HS-5 (cell line): ENCODE measurements around the gene VWF.

Experiments used
- DNase-seq: peaks from one replicate; pipeline ENCODE4 v3.0.0-alpha.2; 2012; ENCODE audit warnings: low read depth

VWF gene

DNA sequence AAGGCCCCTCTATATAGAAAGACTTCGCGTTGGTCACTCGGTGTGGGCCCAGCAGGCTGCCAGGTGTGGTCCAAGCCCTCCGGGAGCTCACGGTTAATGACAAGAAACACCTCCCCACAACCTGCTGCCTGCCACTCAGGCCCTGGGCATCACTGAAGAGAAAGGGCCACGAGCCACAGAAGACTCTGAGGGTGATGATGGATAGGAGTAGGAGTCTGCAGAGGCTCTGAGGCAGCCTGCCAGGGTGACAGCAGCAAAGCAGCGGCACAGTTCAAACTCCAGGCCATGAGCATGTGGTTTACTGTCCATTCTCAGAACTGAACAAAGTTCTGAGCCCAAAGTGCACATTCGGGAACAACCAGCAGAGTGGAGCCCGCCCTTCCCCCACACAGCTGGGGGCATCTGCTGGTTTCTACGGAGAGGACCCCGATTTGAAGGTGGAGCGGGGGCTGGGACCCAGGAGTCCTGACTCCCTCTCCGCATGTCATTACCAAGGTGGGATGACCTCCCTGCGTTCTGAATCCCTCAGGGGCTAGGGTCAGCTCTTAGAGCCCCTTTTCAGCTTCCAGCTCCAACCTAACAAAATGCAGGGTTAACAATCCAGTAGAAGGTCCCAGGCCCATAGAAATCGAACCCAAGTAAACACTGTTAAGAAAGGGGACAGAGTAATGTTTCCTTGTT is 65.8 kb downstream of the VWF start:
- DNase-seq, result no peak

DNA sequence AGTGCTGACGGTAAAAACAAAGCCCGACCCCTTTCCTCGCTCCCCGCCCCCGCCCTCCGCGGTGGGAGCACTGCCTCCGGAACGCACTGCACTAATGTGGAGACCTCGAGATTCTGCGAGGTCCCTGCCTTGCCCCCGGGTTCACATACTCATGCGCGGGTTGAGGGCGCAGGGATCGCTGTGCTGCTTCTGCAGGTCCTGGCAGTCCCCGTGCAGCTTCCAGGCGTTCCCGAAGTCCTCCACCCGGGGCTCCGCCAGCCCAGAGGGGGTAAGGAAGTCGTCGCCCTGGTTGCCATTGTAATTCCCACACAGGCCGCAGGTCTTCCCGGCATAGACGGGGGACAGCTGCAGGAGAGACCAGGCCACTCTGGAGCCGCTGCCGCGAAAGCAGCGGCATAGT is 66.8 kb downstream of the VWF start:
- no peak for DNase-seq

DNA sequence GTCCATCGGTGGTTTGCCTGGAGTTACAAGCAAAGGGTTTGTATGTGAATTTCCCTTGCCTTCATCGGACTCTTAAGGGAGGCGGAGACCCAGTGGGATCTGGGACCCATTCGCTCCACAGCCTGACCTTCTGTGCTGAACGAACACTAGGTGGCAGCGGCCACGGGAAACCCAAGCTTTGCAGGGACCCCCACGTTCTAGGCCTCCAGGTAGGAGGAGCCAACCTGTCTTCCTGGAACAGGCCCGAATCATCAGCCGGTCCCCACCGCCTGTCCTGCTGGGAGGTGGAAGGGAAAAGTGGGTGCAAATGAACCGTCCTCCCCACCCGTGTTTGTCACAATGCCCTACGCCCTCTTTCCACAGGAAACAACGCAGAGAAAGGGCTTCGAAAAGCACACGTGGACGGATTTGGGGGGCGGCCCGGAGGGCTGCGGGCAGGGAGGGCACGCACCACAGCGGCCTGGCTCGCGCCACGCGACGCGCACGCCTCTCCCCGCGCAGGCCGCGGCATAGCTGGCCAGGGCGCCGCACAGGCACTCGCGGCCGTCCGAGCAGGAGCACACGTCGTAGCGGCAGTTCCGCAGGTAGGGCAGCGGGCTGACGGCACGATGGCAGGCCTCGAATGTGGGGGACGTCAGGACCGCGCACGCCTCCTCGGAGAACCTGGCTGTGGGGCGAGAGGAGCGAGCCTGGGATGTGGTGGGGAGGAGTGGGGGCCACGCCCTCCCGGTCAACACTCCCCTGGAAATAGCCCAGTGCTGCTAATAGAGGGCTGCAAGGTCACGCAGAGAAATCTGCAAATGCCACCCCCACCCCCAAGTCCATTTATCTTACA is 67.8 kb downstream of the VWF start:
- DNase-seq, result no peak

DNA sequence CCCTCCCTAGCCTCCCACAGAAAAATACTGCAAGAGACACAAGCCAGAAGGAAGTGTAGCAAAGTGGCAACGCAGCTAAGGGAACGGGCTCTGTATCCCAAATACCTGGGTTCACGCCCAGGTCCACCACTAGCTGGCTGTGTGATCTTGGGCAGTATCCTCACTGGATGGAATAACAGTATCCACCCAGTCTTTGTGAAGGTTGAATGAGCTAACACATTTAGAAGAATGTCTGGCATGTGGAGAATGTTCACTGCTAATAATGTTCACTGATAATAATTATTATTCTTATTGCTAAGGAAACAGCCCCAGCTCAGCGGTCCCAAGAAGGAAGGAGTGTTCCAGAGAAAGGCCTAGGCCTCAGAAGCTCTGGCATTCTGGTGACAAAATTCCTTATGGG is 70.9 kb downstream of the VWF start:
- no peak for DNase-seq

DNA sequence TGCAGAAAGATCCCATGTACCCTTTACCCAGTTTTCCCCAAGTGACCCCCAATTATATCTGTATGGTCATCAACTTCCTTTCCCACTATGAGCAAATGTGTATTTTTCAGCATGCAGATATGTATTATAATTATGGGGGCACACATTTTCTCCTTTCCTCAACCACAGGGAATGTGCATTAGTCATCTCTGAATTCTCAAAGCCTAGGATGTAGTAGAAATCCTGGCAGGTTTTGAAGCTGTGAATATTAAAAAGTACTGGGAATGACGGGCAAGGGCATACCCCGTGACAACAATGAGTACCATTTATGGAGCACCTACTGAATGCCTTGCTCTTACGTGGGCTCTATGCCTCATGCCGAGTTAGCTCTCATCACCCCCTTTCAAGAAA is 71.5 kb downstream of the VWF start:
- DNase-seq, result no peak

DNA sequence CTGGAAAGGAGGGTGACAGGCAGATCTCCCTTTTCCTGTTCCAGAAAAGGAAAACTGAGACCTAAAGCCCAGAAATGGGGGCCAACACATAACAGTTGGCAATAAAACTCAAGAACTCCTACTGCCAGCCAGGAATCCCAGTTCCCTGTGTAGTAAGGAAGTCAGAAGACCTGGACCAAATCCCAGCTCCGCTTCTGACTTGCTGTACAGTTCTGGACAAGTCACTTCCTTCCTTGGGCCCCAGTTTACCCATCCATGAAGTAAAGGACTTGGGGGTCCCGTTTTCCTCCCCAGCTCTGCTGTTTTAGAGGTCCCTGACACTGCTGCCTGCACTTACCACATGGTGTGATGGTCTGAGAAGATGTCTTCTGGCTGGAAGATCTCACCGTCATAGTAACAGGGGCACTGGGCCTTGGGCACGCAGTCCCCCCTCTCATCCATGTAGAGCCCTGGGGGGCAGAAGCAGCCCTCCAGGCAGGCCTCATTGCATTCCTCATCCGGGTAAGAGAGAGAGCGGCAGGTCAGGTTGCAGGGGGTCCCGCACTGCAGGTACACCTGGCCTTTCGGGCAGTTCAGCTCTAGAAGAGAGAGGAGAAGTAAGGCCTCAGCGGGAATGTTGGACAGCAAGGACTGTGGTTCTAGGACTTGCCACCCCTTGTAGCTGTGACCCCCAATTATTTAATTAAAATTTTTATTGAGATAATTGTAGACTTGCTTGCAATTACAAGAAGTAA is 72.1 kb downstream of the VWF start:
- DNase-seq, result no peak

DNA sequence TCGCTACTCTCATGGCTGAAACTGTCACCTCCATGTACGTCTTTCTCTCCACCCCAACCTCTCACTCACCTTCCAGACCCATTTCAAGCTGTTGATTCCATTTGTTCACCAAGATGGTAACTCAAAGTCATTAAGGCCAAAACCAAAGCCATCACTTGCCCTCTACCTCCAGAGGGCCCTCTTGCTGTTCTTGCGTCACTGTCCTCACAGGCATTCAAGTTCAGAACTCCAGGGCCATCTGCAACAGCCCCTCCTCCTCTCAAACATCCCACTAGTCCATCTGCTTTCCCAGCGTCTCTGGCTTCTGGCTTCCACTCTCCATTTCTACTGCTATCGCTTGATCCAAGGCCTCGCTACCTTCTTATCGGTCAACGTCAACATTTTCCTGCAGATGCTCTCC is 74.5 kb downstream of the VWF start:
- no peak for DNase-seq

DNA sequence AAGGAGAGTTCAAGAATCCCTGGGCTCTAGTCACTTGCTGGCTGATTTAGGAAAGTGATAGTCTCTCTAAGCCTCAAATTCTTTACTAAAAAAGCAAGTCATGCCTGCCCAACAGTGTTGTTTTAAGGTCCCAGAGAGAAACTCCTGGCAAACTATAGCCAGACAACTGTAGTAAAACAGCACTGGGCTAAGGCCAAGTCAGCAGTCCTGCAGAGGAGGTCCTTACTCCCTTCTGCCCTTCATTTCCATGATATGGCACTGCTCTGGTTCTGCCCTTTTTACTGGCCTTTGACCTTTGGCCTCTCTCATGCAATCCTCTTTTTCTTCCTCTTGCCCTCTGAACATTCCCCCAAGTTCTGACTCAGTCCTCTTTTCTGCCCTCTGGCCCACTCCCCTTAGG is 74.9 kb downstream of the VWF start:
- no peak for DNase-seq

DNA sequence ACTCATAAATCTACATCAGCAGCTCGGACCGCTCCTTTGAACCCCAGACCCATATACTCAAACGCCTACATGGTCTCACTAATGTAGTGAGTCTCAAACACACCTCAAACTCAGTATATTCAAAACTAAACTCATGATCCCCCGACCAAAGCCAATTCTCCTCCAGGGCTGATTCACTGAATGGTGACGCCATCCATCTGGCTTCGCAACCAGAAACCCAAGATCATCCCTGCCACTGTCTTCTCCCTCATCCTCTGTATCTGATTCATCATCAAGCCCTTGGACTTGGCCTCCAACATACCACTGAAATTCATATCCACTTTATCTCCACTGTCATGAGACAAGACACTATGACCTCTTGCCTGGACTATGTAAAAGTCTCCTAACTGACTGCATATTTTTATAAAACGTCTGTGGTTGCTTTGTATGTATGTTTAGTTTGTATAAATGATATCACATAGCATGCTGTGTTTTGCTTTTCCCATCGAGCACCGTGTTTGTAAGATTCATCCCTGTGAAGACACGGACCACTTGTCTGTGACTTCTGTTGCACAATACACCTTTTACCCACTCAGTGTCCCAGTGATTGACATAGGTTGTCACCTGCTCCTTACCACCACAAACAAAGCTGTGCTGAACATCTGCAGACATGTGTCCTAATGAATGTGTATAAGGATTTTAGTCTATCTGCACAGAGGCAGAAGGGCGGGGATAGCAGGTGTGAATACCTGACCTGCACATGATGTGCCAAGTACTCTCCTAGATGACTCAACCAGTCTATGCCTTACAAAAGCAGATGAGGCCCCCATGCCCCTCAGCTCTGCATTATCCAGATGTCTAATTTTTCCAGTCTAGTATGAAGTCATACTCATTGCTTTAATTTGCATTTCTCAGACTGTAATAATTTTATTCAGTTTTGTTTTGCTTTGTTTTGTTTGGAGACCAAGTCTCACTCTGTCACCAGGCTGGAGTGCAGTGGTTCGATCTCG is 76.9 kb downstream of the VWF start:
- DNase-seq, result peak; percentile 92

DNA sequence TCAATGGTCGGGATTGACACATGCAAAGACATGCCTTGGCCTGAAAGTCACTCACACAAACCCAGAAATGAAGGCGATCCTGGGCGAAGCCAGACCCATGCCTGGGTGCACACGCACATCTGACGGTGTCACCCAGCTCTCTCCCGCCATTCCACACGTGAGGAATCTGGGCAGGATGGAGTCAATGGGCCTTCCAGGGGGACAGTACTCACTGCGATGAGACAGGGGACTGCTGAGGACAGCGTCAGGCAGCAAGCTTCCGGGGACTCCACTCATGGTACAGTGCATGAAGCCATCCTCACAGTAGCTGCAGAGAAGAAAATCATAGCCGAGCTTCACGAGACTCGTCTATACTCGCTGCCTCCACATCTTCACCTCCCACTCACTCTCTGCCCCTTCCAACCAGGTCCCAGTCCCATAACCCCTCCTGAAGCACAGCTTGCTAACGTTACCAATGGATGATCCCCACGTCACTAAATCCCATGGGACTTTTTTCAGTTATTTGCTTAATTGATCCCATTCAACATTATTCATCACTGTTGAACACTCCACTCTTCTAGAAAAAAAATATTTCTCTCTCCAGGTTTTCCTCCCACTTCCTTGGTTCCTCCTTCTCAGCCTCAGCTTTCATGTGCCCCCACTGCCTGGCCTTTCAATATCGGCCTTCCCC is 77.8 kb downstream of the VWF start:
- no peak for DNase-seq

DNA sequence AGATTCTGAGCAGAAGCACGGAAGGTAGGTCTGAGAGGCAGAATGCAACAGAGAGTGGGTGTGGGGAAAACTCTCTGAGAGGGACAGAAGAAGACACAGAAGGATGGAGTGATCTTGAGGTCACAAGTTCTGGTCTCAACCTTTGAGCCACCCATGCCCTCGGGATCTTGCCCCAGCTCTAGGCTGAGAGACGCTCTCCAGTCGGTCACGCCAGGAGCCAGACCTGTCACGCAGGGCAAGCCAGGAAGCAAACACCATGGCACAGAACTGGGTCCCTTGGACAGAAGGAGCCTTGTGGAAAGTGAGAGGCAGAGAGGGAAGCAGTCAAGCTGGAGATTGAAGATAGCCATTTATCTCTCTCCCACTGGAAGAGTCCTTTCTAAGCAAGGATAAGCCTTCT is 79.0 kb downstream of the VWF start:
- no peak for DNase-seq

DNA sequence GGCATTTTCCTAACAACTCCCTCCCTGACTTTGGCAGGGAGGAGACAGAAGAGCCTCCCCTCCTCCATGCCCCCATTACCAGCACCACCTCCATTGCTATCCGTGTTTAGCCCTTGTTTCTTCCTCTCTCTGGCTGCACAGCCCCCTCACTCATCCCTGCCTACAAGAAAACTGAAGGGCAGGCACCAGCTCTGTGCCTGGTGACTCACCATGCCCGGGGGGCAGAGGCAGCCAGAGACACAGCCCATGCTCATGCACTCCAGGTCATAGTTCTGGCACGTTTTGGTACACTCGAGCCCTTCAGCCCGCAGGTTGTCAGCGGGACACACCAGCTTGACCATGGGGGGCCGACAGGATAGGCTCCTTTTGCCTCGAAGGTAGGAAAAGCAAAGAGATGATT is 80.4 kb downstream of the VWF start:
- DNase-seq, result no peak

DNA sequence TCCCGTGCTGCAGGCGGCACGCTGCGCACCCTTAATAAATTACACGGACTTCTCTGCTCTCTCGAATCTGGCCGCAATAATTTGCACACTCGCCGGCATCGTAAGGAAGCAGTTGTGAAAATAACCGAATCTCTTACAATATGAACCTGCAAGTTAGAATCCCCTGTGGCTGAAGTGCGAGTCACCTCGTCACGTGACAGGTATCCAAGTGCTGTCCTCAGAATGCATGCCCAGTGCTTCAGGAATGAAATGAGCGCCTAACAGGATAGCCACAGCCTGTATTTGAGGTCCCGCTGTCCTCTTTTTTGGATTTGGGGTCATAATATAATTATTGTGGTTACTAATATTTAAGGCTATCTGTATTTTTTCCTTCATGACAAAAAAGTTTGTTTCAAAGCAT is 82.0 kb downstream of the VWF start:
- no peak for DNase-seq

DNA sequence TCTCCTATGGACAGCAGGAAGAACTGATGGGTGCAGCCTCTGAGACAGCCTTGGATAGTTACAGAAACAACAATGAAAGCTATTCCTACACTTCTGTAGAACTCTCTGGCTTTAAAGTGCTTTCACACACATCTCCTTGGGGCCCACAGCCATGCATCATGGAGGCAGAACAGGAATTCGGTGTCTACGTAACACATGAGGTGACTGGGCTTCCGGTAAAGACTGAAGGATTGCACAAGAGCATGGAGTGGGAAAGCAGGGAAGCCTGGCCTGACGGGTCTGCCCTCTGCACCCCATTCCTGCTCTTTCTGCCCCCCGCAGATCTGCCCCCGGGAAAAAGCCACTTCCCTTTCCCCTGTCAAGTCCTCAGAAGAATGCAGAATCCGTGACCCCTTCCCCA is 82.6 kb downstream of the VWF start:
- no peak for DNase-seq

DNA sequence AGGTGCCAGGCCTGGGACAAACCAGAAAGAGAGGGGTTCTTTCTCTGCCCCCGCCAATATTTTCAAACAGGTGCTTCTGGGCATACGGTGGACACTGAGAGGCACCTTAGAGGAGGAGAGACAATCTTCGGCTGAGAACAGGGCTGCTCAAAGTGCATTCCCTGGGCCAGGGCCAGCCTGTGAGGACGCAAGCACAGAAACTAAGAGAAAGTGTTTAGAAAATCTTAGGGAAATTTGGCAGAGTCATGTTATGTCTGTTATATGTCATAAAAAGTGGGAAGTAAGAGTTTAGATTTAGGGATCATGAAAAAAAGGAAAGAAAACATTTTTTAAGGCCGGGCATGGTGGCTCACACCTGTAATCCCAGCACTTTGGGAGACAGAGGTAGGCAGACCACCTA is 83.7 kb downstream of the VWF start:
- no peak for DNase-seq

DNA sequence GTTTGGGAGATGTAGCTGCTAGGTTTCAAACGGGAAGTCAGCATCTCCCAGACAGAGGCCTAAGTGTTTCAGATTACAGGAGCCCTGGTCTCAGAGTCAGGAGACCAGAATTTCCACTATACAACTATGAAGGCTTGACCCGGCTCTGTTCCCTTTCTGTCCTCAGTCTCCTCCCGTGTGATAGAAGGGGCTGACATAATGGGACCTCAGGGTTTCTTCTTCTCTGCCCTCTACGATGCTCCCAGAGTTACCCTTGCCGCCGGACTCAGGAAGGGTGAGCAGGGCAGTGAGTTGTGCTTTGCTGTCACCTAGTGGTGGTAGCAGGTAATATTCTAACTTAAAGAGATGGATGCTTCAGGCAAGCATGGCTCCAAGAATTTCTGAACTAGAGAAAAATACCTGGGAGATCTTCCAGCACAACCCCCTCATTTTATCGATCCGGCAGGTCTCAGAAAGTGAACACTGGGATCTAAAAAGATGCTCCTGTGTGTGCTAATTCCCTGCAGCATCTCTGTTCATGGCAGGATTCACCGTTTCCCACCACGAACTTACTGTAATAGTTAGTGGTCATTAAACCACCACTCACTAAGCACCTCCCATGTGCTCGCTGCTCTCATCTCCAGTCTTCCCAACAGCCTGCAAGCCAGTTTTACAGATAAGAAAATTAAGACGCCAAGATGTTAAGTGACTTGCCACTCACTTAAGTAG is 84.4 kb downstream of the VWF start:
- no peak for DNase-seq

DNA sequence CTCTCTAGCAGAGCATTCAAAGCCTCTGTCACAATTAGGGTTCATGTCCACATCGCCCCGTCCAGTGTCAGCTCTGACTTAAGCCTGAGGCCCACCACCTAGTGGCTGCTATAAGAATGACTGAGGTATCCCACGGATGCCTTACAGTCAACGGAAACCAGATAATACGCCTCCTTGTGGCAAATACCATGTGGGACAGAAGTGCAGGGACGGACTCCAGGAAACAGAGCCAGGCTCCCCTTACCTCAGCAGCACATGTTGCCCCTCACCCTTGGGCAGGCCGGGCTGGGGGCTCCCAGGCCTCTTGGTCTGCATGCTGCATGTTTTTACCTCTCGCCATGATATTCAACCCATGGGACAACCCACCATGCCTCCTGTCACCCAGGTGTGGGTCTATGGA is 86.3 kb downstream of the VWF start:
- no peak for DNase-seq

DNA sequence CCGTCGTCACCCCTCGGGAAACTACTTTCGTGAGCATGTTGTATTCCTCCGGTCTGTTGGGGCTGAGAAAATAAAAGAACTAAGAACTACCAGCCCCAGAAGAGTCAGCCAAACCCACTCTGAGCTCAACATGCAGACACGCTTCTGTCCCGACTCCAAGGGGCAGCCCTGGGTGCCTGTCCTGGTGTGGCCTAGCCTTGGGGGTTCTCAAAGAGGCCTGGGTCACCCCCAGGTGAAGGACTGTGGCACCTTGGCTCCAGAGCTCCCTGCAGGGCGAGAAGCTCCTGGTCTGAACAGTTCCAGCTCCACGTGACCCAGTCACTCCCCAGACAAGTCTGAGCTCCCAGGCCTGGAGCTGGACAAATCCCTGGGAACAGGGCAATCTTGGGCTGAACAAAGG is 87.0 kb downstream of the VWF start:
- DNase-seq, result no peak

DNA sequence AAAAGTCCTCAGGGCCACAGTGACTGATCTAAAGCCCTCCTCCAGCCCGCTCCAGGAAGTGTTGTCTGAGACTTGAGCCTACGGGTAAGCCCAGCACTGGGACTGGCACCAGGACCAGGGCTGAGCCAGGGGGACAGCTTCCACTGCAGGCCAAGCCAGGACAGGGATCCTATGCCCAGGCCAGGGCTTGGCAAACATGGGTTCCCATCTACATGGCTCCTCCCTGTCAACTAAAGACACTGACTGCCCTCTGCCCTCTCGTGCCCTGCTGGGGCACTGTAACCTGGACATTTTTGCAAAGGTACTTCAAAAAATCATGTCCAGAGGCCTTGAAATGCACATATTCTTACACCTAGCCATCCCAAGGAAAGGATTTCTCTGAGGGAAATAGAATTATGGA is 88.0 kb downstream of the VWF start:
- DNase-seq, result no peak

DNA sequence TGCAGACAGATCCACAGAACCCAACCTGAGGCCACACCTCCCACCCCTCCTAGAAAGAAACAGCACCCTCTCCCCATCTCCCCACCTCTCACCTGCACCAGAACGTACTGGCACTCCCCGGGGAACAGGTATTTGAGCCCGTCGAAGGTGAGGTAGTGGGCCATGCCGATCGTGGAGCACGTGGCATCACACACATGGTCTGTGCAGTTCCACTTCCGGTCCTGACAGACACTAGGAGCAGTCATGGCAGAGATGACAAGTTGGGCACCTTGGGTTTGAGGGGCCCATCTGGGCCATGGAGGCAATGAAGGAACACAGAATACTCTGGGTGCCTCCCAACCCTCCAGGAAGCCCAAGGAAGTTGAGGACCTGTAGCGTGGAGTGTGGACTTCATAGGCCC is 89.9 kb downstream of the VWF start:
- no peak for DNase-seq

DNA sequence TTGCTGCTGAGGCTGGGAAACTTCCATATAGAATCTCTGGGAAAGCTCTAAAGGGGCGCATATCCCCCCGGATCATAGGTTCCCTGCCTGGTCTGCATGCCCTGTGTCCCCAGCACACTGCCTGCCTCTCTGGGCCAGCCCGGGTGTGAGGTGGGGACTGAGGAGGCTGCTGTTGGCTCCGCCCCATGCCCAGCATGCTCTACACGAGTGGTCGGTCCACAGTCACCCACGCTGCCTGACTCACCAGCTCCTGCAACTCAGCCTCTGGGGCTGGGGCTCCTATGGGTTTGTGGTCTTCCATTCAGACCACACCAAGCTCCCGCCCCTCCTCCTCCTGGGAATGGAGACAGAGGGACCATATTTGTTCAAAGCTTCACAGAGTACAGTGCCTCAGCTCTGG is 90.9 kb downstream of the VWF start:
- no peak for DNase-seq
